GM23338 (cell line): ENCODE results near the gene RSRC1. TPM values are rescaled to one million over a fixed set of nuclear protein-coding genes. Genes with fewer than 3 reads are reported as not detected.

Experiments used
- ATAC-seq: fragments of 200-7000 bp; cut with Tn5 transposase; 3 replicates; pipeline ENCODE4 v1.9.1; 2020
- DNase-seq: peaks from one replicate; pipeline ENCODE4 v3.0.0-alpha.2; 2015; ENCODE audit warnings: low spot score
- H2AFZ ChIP-seq: fragments of 200-600 bp; sonication (generic); 2 replicates; pipeline ENCODE4 v1.8.0; 2016; ENCODE audit warnings: antibody characterized with exemption, mild to moderate bottlenecking, moderate library complexity
- H3F3A ChIP-seq: fragments of 200-600 bp; sonication (generic); replicated peaks from 2 replicates; pipeline ENCODE4 v1.8.0; 2017; ENCODE audit warnings: antibody characterized with exemption, mixed run types, low read depth
- H3K27ac ChIP-seq: fragments of 200-600 bp; sonication (generic); 2 replicates; pipeline ENCODE4 v1.6.1; 2016; ENCODE audit warnings: low read depth
- H3K27me3 ChIP-seq: fragments of 200-600 bp; sonication (generic); 2 replicates; pipeline ENCODE4 v1.8.0; 2016; ENCODE audit warnings: mild to moderate bottlenecking, mixed run types, moderate library complexity; ENCODE audit not compliant: insufficient read depth
- H3K36me3 ChIP-seq: fragments of 200-600 bp; sonication (generic); 2 replicates; pipeline ENCODE4 v1.8.0; 2016; ENCODE audit warnings: mild to moderate bottlenecking; ENCODE audit not compliant: insufficient read depth
- H3K4me1 ChIP-seq: fragments of 200-600 bp; sonication (generic); 2 replicates; pipeline ENCODE4 v1.8.0; 2016; ENCODE audit warnings: mild to moderate bottlenecking, moderate library complexity; ENCODE audit not compliant: insufficient read depth
- H3K4me2 ChIP-seq: fragments of 200-600 bp; sonication (generic); 2 replicates; pipeline ENCODE4 v1.7.1; 2017; ENCODE audit warnings: mixed run types
- H3K4me3 ChIP-seq: fragments of 200-600 bp; sonication (generic); 2 replicates; pipeline ENCODE4 v1.6.1; 2016; ENCODE audit warnings: mixed run types
- H3K79me2 ChIP-seq: fragments of 200-600 bp; sonication (generic); replicated peaks from 2 replicates; pipeline ENCODE4 v1.8.0; 2017; ENCODE audit warnings: mild to moderate bottlenecking; ENCODE audit not compliant: insufficient read depth
- H3K9me2 ChIP-seq: fragments of 200-600 bp; sonication (generic); 2 replicates; pipeline ENCODE4 v1.8.0; 2017; ENCODE audit not compliant: insufficient read depth
- H4K20me1 ChIP-seq: fragments of 200-600 bp; sonication (generic); replicated peaks from 2 replicates; pipeline ENCODE4 v1.8.0; 2017; ENCODE audit warnings: mild to moderate bottlenecking; ENCODE audit not compliant: insufficient read depth
- H3K27ac Mint-ChIP-seq: 2 replicates; pipeline ENCODE4 v1.8.0; 2020; ENCODE audit warnings: inconsistent platforms, mild to moderate bottlenecking, moderate library complexity, mixed read lengths
- H3K27me3 Mint-ChIP-seq: 3 replicates; pipeline ENCODE4 v1.8.0; 2022; ENCODE audit warnings: low read depth, mild to moderate bottlenecking, moderate library complexity, mixed read lengths, inconsistent platforms; ENCODE audit not compliant: insufficient read depth, poor library complexity
- H3K36me3 Mint-ChIP-seq: 3 replicates; pipeline ENCODE4 v1.8.0; 2021; ENCODE audit warnings: low read depth, mild to moderate bottlenecking, inconsistent platforms, moderate library complexity, mixed read lengths
- H3K4me1 Mint-ChIP-seq: 3 replicates; pipeline ENCODE4 v1.8.0; 2020; ENCODE audit warnings: mild to moderate bottlenecking, inconsistent platforms, mixed read lengths
- H3K4me3 Mint-ChIP-seq: 3 replicates; pipeline ENCODE4 v1.8.0; 2021; ENCODE audit warnings: moderate library complexity, mild to moderate bottlenecking, inconsistent platforms, mixed read lengths
- H3K9me3 Mint-ChIP-seq: 3 replicates; pipeline ENCODE4 v1.8.0; 2020; ENCODE audit warnings: moderate library complexity, mild to moderate bottlenecking, inconsistent platforms, mixed read lengths
- CREB1 ChIP-seq: fragments of 250-450 bp; sonication (Bioruptor Pico); IDR thresholded peaks from 2 replicates; pipeline ENCODE4 v1.5.0; 2020; ENCODE audit warnings: low read depth, mild to moderate bottlenecking, moderate library complexity
- CTCF ChIP-seq, 2 experiments: fragments of 200-600 bp in 1 of 2; sonication (generic) in 1 of 2; conservative IDR thresholded peaks; 2 replicates each; pipeline versions ENCODE4 v1.5.1 to v1.6.1; 2016 to 2017; ENCODE audit warnings: antibody characterized with exemption in 2 of 2, low read depth in 2 of 2, mild to moderate bottlenecking in 2 of 2, moderate library complexity in 1 of 2
- EZH2 ChIP-seq: fragments of 200-600 bp; sonication (generic); IDR thresholded peaks from one replicate; pipeline ENCODE4 v1.8.0; 2017; ENCODE audit warnings: antibody characterized with exemption, mild to moderate bottlenecking, low read depth; ENCODE audit not compliant: unreplicated experiment
- JUNB ChIP-seq: IDR thresholded peaks from one replicate; pipeline ENCODE4 v1.6.1; 2016; ENCODE audit warnings: antibody characterized with exemption; ENCODE audit not compliant: unreplicated experiment
- NANOG ChIP-seq: IDR thresholded peaks from 2 replicates; pipeline ENCODE4 v1.6.1; 2016; ENCODE audit warnings: antibody characterized with exemption, borderline replicate concordance
- POLR2AphosphoS5 ChIP-seq: IDR thresholded peaks from 2 replicates; pipeline ENCODE4 v1.6.1; 2016; ENCODE audit warnings: antibody characterized with exemption, low read depth
- STAT1 ChIP-seq: IDR thresholded peaks from one replicate; pipeline ENCODE4 v1.6.1; 2016; ENCODE audit warnings: antibody characterized with exemption; ENCODE audit not compliant: unreplicated experiment
- ZNF331 ChIP-seq: fragments of 250-450 bp; sonication (Bioruptor Pico); IDR thresholded peaks from 2 replicates; pipeline ENCODE4 v1.5.0; 2020; ENCODE audit warnings: low read depth, mild to moderate bottlenecking, moderate library complexity
- polyA plus RNA-seq: library from polyadenylated mRNA; unstranded; fragments of >200 nt; fragmentation: Nextera tagmentation; extraction: Ambion mirVana; gene quantifications from 2 replicates; pipeline ENCODE4 v1.2.1, GENCODE V29; 2016
- total RNA-seq: library from RNA; depleted of rRNA; stranded (reverse); fragments of >200 nt; shearing (Covaris generic); gene quantifications from 2 replicates; pipeline ENCODE4 v1.2.3, GENCODE V29; 2014
- TF ChIP-seq, protein P1 (sequence below): IDR thresholded peaks from one replicate; pipeline ENCODE4 v1.6.1; 2018; ENCODE audit warnings: antibody characterized with exemption; ENCODE audit not compliant: unreplicated experiment
- TF ChIP-seq, protein P2 (sequence below): fragments of 250-450 bp; sonication (Bioruptor Pico); IDR thresholded peaks from 2 replicates; pipeline ENCODE4 v1.5.0; 2020; ENCODE audit warnings: mild to moderate bottlenecking, moderate library complexity

Gene RSRC1
- total and polyA plus RNA-seq, 2 experiments from 2014 or later, result 32.5 to 76.8 TPM

GRCh38 chr3:158333736-158334135 lies 223.8 kb downstream of the RSRC1 start (continued):
- no peak for TF ChIP-seq ZNF331 (CRISPR knock-in tag)
- TF ChIP-seq, protein P1, sequence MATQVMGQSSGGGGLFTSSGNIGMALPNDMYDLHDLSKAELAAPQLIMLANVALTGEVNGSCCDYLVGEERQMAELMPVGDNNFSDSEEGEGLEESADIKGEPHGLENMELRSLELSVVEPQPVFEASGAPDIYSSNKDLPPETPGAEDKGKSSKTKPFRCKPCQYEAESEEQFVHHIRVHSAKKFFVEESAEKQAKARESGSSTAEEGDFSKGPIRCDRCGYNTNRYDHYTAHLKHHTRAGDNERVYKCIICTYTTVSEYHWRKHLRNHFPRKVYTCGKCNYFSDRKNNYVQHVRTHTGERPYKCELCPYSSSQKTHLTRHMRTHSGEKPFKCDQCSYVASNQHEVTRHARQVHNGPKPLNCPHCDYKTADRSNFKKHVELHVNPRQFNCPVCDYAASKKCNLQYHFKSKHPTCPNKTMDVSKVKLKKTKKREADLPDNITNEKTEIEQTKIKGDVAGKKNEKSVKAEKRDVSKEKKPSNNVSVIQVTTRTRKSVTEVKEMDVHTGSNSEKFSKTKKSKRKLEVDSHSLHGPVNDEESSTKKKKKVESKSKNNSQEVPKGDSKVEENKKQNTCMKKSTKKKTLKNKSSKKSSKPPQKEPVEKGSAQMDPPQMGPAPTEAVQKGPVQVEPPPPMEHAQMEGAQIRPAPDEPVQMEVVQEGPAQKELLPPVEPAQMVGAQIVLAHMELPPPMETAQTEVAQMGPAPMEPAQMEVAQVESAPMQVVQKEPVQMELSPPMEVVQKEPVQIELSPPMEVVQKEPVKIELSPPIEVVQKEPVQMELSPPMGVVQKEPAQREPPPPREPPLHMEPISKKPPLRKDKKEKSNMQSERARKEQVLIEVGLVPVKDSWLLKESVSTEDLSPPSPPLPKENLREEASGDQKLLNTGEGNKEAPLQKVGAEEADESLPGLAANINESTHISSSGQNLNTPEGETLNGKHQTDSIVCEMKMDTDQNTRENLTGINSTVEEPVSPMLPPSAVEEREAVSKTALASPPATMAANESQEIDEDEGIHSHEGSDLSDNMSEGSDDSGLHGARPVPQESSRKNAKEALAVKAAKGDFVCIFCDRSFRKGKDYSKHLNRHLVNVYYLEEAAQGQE, result no peak
- TF ChIP-seq CTCF (conservative IDR thresholded peaks at IDR 0.05; ENCODE audit: low read depth in 2 of 2), result no peak
- TF ChIP-seq JUNB, result no peak
- no peak for TF ChIP-seq EZH2
- TF ChIP-seq STAT1, result no peak
- no peak for TF ChIP-seq NANOG

DNA sequence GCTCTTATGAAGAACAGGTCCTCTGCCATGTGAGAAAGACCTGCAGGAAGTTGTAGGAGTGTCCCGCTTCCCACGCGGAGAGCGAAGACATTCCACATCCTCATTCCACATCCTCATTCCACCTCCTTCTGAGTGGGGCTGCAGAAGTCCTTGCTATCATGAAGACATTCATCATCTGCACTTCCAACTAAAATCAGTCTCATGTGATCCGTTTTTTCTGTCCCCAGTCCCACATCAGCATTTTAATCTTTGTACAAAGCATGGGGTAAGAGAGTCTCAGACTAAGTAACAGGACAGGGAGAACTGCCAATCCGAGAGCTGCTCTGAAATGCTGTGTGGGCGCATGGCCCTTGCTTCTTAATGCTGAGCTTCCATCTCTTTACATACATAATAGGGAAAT lies 227.2 kb downstream of the RSRC1 start:
- no peaks in the 10 kb centered on the region for H3K36me3 ChIP-seq
- no peaks in the 10 kb centered on the region for H3K79me2 ChIP-seq
- H3K27ac Mint-ChIP-seq, result no peak overlapping the region
- TF ChIP-seq CREB1, result no peak
- no peak for TF ChIP-seq STAT1
- TF ChIP-seq POLR2AphosphoS5, result no peak
- TF ChIP-seq, protein P1, result no peak
- no peak for TF ChIP-seq JUNB
- no peak for TF ChIP-seq NANOG
- TF ChIP-seq, protein P2, sequence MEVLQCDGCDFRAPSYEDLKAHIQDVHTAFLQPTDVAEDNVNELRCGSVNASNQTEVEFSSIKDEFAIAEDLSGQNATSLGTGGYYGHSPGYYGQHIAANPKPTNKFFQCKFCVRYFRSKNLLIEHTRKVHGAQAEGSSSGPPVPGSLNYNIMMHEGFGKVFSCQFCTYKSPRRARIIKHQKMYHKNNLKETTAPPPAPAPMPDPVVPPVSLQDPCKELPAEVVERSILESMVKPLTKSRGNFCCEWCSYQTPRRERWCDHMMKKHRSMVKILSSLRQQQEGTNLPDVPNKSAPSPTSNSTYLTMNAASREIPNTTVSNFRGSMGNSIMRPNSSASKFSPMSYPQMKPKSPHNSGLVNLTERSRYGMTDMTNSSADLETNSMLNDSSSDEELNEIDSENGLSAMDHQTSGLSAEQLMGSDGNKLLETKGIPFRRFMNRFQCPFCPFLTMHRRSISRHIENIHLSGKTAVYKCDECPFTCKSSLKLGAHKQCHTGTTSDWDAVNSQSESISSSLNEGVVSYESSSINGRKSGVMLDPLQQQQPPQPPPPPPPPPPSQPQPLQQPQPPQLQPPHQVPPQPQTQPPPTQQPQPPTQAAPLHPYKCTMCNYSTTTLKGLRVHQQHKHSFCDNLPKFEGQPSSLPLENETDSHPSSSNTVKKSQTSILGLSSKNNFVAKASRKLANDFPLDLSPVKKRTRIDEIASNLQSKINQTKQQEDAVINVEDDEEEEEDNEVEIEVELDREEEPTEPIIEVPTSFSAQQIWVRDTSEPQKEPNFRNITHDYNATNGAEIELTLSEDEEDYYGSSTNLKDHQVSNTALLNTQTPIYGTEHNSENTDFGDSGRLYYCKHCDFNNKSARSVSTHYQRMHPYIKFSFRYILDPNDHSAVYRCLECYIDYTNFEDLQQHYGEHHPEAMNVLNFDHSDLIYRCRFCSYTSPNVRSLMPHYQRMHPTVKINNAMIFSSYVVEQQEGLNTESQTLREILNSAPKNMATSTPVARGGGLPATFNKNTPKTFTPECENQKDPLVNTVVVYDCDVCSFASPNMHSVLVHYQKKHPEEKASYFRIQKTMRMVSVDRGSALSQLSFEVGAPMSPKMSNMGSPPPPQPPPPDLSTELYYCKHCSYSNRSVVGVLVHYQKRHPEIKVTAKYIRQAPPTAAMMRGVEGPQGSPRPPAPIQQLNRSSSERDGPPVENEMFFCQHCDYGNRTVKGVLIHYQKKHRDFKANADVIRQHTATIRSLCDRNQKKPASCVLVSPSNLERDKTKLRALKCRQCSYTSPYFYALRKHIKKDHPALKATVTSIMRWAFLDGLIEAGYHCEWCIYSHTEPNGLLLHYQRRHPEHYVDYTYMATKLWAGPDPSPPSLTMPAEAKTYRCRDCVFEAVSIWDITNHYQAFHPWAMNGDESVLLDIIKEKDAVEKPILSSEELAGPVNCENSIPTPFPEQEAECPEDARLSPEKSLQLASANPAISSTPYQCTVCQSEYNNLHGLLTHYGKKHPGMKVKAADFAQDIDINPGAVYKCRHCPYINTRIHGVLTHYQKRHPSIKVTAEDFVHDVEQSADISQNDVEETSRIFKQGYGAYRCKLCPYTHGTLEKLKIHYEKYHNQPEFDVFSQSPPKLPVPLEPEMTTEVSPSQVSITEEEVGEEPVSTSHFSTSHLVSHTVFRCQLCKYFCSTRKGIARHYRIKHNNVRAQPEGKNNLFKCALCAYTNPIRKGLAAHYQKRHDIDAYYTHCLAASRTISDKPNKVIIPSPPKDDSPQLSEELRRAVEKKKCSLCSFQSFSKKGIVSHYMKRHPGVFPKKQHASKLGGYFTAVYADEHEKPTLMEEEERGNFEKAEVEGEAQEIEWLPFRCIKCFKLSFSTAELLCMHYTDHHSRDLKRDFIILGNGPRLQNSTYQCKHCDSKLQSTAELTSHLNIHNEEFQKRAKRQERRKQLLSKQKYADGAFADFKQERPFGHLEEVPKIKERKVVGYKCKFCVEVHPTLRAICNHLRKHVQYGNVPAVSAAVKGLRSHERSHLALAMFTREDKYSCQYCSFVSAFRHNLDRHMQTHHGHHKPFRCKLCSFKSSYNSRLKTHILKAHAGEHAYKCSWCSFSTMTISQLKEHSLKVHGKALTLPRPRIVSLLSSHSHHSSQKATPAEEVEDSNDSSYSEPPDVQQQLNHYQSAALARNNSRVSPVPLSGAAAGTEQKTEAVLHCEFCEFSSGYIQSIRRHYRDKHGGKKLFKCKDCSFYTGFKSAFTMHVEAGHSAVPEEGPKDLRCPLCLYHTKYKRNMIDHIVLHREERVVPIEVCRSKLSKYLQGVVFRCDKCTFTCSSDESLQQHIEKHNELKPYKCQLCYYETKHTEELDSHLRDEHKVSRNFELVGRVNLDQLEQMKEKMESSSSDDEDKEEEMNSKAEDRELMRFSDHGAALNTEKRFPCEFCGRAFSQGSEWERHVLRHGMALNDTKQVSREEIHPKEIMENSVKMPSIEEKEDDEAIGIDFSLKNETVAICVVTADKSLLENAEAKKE (CRISPR knock-in tag), result no peak

More for the DNA sequence above, 227.2 kb downstream of the RSRC1 start:
- Mint-ChIP-seq H3K4me3 (no peak overlapping the region), H3K36me3 (no peaks in the 10 kb centered on the region), H3K4me1 (peaks cover 4% of the 10 kb centered on the region), H3K27me3 (no peaks in the 10 kb centered on the region), H3K9me3 (no peaks in the 10 kb centered on the region; the same call in 2 of the 3 replicates)
- no peaks in the 10 kb centered on the region for H4K20me1 ChIP-seq
- no peak overlapping the region for H3K4me2 ChIP-seq
- ATAC-seq (no peak), DNase-seq (no peak)
- peaks cover 4% of the 10 kb centered on the region; the same call in 1 of the 2 replicates for H3K4me1 ChIP-seq
- H3K4me3 ChIP-seq, result no peak overlapping the region
- H2AFZ ChIP-seq, result no peak overlapping the region
- no peaks in the 10 kb centered on the region for H3F3A ChIP-seq
- no peak overlapping the region for H3K27ac ChIP-seq
- peaks cover 3% of the 10 kb centered on the region; the same call in 1 of the 2 replicates for H3K9me2 ChIP-seq
- H3K27me3 ChIP-seq, result no peaks in the 10 kb centered on the region
